Fibroblast of gingiva (primary cell): Measurements from ENCODE around the gene FOXA3.
A peak's percentile ranks its signal among the peaks of the same experiment; 100 is the strongest.

Experiments
- DNase-seq: peaks from one replicate; pipeline ENCODE4 v3.0.0-alpha.2; 2011; ENCODE audit warnings: low read depth

FOXA3 gene

DNA sequence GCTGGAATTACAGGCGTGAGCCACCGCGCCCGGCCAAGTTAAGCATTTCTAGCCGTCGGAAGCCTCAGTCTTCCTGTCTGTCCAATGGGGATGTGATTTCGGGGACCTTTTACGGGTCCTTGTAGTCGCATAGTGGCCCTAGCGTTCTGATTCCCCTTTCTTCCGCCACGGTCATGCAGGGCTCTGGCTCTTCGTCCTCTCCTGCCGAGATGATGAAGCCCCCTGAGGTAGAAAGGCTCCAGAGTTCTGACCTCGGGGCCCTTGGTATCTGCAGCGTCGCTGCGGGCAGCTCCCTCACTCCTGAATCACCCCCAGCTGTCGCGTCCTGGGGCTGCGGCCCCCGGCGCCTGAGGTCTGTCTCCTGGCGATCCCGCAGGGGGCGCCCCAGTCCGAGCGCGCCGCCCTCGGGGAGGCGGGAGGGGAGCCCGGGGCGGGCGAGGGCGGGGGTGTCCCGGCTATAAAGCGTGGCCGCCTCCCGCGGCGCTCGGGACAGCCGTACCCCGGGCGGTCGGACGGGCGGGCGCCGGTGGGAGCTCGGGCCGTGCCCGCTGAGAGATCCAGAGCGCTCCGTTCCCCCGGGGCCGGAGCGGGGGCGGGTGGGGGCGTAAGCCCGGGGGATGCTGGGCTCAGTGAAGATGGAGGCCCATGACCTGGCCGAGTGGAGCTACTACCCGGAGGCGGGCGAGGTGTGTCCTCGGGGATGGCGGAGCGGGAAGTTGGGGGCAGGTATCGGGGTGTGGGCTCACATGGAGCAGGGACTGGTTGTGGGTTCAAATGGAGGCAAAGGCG lies at the start of gene FOXA3:
Gene FOXA3 (plus strand): TSS at position 487 of the 789 bp plus-strand sequence. CDS start 131 bp downstream, at position 618.
- no peak for DNase-seq

DNA sequence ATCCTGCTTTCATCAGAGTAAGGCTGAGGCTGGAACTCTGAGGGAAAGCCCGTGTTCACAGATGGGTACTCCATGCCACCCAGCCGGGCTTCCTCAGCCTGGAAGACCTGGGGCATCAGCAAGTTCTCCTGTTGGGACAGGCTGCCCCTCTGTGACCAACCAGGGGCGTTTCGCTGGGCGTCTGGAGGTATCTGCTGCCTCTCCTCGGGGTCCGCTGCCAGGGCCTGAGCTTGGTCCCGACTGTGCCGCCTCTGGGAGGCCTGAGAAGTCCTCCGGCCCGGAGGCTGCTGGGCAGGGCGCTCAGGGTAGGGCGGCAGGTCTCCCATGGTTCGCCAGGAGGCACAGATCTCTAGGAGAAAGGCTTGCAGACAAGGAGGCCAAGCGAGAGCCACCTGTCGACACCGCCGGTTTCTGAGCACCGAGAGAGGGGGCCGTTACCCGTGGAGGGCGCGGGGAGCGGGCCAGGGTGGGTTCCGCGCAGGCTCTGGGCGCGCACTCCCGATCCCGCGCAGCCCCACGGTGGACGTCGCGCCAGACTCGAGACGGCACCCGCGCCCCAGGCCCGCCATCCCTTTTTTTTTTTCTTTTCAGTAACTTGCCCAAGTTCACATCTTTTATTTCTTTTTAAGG lies 49.2 kb upstream of the FOXA3 start, which contains the start of gene RSPH6A:
Gene RSPH6A (minus strand): TSS at position 458 of the 630 bp plus-strand sequence. CDS start 132 bp downstream, at position 326.
- DNase-seq = no peak

DNA sequence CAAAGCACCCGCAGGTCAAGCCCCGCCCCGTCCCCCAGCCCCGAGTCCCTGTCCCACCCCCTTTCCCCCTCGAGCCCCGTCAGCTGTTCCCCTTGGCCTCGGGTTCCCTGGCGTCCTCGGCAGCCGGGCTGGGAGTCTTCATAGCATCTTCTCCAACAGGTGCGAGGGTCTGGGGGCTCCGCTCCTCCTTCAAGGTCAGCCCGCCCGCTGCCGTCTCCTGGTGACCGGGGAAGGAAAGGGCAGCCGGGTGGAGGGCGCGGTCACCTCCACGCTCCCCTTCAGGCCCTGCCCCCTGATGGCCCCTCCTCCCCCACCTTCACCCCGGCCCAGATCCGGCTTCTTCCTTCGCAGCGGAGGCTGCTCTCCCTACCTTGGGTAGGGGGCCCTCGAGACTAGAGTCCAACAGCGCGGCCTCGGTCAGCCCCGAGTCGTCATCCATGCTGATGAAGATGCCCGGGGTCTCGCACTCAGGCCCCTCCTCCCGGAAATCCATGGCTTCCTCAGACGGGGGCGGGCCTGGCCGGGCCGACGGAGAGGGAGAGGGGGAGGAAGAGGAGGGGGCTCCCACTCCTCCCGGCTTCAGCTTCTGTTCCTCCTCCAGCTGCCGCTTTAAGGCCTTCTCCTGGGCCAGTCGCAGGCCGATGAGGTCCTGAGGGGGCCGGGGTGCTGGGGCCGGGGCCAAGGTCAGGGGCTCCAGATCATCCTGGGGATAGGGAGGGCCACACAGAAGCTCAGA lies 48.5 kb upstream of the FOXA3 start:
- DNase-seq = no peak

DNA sequence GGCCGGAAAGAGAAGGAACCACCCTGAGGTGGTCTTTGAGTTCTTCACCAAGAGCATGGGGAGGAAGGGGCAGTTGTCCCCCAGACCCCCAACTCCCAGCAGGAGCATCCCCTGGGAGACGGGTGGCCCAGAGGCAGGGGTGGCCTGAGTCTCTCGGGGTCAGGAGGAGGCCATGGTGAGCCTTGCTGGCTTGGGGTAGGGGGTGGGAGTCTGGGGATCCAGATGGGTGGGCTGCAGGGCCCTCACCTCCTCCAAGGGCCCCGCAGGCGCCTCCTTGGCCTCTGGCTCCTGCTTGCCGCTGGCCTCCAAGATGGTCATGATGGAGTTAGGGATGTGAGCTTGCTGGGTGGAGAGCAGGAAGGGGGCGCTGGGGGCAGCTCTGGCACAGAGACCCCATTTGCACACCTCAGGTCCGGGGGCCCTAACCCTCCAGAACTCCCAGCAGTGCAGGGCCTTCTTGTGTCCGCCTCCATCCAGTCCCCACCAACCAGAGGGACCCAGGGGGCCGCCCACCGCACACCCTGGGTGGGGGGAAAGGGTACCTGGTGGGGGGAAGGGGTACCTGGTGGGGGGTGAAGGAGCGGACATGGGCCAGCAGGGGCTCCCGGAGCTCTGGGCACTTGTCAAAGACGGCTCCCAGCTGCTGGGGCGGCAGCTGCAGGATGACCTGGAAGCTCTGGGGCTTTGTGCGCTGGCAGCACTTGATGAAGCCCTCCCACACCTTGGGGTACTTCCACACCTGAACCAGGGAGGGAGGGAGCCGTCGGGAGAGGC lies 47.7 kb upstream of the FOXA3 start:
- no peak for DNase-seq

DNA sequence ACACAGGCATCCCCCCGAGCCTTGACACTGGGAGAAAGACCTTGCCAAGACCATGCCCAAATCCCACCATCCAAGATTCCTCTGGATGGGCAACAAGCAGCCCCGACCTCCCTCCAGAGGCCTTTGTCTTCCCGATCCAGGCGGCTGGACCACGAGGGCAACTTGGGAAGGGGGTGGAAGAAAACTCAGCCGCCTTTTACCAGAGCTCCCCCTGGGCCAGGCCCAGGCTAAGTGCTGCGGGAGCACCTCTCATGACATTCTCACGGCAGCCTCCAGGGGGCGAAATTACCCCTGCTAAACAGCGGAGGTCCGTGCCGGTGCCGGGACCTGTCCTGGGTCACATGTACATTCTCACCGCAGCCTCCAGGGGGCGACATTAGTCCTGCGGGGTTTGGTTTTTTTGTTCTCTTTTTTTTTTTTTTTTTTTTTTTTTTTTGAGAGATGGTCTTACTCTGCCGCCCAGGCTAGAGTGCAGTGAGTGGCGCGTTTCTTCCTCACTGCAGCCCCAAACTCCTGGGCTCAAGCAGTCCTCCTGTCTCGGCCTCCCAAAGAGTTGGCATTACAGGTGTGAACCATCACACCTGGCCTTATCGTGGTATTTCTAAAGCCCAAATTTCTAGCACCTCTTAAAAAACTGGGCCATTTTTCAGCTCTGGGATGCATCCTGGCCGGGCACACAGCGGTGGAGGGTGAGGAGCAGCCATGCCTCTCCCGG lies 47.0 kb upstream of the FOXA3 start:
- DNase-seq = peak; percentile 87

DNA sequence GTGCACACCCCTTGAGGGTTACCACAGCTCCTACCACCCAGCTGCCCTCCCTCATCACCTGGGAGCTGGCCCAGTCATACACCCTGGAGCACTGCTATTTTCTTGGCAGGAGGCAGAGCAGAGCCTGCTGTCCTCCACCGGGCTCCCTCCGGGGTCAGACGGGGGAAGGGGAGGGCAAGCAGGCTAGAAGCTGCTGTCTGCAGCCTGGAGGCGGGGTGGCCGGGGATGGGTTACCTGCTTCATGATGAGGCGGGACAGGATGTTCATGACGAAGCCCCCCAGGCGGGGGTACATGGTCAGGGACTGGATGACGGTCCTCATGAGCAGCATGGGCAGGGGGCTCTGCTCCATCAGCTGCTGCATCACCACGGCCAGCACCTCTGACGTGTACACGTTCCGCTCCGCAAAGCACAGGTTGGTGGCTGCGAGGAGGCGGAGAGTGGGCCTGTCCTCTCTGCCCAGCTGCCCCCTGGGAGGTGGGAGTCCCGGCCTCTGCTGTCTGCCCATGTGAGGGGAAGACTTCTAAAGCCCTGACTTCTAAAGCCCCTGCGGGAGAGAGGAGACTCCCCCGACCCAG lies 46.3 kb upstream of the FOXA3 start:
- no peak for DNase-seq

DNA sequence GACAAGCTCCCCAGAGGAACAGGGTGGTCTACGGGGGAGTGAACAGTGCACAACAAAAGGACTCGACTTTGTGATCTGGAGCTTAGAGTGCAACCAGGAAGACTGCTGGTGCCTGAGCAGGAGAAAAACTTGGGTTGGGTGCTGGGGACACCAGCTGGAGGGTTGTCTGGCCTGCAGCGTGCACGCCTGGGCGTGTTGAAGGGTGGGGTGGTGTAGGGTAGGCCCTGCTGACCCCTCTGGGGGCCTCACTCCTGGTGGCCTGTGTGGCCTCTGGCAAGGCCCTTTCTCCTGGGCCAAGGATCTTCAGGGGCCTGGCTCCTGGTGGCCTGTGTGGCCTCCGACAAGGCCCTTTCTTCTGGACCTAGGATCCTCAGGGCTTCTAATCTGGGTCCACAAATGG lies 44.4 kb upstream of the FOXA3 start:
- no peak for DNase-seq

DNA sequence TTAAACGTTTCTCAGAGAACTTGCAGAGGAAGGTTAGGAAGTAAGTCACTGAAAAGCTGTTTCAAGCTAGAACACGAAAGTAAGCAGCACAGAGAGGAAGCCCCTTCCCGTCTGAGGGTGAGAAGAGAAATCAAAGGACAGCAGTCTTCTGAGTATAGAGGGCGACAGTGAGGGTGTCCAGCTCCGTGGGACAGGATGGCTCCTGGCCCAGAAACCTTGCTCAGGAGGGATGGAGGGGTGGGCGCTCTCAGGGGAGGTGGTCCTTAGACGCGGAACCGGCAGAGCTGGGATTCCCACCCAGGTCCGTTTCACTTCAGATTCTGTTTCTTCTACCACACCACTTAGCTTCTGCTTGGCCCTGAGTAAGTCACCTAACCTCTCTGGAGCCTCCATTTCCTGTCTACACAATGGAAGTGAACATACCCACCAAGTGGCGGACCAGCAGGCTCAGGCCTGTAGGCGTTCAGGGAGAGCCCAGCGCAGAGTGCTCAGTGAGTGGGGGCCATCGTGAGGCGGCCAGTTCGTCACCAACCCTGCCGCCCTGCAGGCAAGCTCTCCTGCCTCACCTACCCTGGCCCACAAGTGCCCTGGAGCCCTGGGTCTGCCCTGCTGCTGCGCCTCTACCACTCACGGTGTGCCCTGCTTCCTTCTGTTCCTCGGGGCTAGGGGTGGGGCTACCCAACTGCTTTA lies 43.6 kb upstream of the FOXA3 start:
- no peak for DNase-seq

DNA sequence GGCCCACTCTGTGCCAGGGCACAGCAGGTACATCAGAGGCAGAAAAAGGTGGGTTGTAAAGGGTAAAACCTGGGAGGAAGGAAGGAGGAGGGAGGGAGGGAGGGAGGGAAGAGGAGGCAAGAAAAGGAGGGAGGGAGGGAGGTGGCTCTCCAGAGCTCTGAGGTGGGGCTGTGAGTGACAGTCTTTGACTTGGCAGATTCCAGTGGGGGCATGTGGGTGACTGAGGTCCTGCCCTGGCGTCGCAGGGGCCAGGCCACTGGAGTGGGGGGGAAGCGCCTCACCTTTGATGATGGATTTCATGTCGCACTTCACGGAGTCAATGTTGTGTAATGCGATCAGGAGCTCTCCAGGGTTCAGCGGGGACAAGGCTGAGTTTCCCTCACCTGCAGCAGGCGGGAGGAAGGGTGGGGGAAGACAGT lies 43.0 kb upstream of the FOXA3 start:
- no peak for DNase-seq

DNA sequence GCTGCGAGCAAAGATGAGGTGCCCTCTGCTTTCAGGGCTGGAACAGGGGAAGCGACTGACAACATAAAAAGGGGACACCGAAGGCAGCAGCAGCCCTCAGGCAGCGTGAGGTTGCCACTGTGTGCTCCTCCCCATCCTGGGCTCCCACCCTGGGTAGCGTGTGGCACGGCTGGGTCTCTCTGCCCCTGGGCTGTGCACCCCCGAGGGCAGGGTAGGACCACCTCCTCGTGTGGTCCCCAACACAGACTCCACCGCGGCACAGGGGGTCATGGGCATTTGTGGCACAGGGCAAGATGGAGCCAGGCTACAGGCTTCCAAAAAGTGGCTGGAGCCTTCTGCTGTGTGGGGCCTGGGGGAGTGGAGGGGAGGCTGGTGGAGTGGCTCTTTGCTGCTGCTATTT lies 42.6 kb upstream of the FOXA3 start:
- no peak for DNase-seq

DNA sequence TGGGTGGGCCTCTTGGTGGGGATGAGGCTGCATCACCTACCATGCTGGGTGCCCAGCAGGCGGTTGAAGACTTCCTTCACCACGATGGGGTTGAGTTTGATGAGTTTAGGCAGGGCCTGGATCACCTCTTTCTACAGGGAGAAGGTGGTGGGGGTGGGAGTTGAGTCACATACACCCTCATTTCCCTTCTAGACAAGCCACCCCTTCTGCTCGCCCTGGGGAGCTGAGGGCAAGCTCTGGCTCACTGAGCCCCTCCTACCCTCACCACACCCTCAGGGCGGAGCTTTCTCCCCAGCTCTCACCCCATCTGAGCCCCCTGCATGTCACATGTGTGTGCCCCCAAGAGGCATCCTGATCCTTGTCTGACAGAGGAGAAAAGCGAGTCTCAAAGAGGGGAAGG lies 41.4 kb upstream of the FOXA3 start:
- DNase-seq = no peak

DNA sequence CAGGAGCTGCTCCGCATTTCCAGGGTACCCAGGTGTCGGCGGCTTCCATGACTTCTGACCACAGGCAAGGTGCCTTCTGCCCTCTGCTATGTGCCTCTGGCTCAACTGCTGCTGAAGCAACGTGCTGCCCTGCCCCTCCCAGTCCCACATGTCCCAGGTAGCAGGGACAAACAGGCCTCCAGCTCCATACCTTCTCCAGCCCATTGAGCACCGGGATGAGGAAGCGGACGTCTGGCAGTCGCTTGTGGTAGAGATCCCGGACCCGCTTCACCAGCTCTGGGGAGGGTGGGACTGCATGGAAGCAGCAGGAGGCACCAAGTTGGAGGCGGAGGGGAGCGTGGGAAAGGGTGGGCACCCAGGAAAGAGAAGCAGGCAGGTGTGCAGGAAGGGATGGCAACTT lies 40.9 kb upstream of the FOXA3 start:
- no peak for DNase-seq

DNA sequence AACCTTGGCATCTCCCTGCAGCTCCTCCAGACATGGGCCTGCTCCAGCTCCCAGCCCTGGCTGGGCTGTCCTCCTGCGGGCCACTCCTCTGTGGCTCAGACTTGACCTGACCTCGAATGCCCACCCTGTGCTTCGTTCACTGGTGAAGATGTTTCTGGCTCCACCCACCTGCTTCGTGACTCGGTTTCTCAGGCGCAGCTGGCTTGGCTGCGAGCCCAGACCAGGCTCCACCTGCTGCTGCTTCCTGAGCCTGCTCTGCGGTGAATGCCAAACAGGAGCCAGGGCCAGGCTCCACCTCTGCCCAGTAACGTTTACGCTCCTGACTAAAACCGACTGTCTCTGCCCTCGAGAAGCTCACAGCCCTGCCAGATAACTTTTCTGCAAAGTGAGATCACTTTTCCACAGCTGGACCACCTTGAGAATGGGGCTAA lies 40.1 kb upstream of the FOXA3 start:
- no peak for DNase-seq

DNA sequence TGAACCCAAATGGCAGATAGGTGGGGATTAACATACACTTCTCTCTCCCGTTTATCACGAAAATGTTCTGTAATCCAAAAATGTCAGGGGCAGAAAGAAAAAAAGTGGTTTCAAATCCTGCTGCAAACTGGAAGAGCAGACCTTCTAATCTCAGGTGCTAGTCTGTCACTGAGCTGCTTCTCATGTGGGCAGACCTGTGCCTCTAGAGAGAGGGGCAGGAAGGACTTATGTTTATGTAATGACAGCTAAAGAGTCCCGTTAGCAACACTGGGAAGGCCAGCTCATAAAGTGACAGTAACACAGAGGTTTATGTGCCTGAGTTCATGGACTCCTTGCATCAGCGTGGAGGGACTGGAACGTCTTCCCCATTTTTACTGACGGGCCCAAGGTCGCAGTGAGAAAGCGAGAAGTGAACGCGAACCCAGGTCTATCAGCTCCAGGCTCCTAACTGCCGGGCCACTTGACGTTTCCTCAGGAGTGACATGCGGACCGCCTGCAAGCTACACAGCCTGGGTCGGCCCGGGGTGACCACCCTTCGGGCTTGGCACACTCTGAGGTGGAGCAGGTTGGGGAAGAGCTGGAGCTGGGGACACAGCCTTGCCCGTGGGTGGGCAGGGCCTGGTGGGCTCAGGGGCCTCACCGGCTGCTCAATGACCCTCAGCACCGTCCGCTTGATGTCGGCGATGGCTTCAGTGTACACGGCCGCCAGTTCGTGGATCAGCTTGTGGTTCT lies 39.4 kb upstream of the FOXA3 start:
- DNase-seq = no peak

DNA sequence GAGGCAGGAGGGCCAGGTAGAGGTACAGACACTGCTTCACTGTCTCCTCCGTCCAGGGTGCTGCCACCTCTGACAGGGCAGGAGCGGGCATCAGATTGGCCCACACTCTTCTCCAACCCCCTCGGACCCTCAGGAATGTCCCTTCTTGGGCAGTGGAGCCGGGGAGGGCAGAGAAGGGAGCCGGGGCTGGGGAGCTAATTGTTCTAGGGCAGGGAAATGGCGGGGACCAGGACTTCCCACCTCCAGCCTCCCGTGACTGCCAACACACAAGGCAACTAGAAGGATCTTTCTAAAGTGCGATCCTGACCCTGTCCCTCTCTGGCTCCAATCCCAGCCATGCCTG lies 38.9 kb upstream of the FOXA3 start:
- DNase-seq = no peak

DNA sequence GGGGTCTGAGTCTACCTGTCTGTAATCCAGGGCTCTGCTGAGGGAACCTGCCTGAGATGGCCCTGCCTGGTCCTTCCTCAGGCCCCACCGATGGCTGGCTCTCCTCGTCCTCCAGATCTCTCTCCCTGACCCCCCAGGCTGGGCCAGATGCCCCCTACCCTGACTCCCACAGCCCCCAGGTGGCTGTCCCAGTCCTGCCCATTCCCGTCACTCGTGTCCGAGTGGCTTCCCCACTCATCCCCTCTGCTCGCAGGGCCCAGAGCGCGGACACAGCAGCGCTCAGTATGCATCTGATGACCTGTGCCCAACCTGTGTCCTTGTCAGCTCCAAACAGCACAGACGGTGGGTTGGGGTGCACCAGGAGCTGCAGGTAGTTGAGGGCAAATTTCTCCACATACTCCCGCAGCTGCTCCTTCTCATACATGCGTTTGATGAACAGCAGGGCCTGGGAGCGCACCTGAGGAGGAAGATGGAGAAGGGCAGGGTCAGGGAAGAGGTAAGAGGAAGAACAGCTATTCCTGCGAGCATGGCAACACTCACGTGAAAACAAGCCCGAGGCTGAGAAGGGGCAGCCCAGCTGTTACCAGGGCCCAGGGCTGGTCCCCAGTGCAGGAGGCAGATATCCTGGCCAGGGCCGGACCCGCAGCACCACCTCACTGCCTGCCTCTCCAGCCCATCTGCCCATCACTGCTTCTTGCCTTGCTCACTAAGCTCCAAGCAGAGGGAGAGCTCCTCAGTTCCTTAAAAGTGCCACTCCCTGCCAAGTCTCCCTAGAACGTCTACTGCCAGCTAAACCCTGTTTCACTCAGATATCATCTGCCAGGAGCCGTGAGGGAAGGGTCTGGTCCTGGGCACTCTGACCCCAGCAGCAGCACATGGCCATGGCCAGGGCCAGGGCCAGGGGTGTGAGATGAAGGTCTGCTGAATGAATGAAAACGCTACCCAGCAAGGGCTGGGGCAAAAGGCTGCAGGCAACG lies 37.9 kb upstream of the FOXA3 start:
- peak; percentile 0 for DNase-seq

DNA sequence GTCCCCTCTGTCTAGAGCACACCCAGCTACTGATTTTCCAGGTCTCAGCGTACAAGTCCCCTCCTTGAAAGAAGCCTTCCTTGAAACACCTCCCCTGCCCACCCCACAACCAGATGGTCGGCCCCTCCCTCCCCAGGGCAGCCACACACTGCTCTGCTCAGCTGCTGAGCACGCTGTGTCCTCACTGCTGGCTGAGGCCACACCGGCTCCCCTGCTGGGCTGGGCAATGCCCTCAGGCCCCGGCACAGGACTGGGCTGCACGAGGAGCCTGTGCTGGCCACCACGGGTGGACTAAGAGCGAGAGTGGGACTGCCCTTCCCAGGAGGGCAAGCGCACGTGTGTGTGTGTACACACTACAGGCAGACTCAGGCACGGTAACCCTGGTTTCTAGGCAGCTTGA lies 37.2 kb upstream of the FOXA3 start:
- no peak for DNase-seq

DNA sequence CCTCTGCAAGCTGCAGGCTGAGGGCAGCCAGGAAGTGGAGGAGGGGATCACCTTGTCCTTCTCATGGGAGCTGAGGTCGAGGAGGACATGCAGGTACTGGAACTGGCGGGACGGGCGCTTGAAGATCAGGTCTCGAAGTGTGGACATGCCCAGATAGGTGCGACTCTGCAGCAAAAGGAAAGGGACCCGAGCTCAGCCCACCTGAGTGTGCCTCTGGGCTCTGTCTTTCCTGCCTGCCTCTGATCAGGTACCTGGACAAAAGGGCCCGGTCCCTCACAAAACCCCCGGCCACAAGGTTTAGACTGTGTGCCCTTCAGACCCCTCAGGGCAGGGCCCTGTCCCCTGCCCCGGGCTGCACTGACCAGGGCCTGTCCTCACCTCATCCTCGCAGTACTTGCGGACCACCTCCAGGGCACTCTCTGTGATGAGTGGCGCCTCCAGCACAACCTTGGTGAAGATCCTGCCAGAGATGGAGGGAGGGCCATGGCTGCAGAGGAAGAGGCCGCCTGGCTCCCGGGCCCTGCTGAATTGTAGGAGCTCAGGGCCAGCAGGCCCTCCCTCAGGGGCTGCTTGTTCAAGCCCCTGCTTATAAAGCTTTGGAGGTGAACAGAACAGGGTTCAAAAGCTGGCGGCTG lies 36.5 kb upstream of the FOXA3 start:
- DNase-seq = no peak
